Caco-2 (cell line): ENCODE results near the gene ARHGAP9. TPM values are rescaled to one million over a fixed set of nuclear protein-coding genes. Genes with fewer than 3 reads are reported as not detected.
A peak's percentile ranks its signal among the peaks of the same experiment; 100 is the strongest.

Source experiments
- BruUV-seq: library from RNA; stranded (reverse); fragments of 400-500 nt; replicated peaks from 2 replicates; lab custom pipeline; 2021; lab: Mats Ljungman, UMichigan
- CTCF ChIA-PET: fragments of 300-600 bp; sonication (Branson Sonifier 250); formaldehyde crosslinking; loops from one replicate; lab custom pipeline; 2022; ENCODE audit warnings: antibody characterized with exemption; lab: Charles Lee
- POLR2A ChIA-PET: fragments of 300-600 bp; sonication (Branson Sonifier 250); formaldehyde crosslinking; loops from one replicate; lab custom pipeline; 2022; ENCODE audit warnings: antibody characterized with exemption; lab: Charles Lee
- DNase-seq, 2 experiments: peaks; one replicate each; pipeline versions ENCODE4 v3.0.0 to v3.0.0-alpha.2; 2020 to 2022
- H3K27me3 ChIP-seq: replicated peaks from 2 replicates; pipeline ENCODE4 v1.6.0; 2011; ENCODE audit warnings: low read length; ENCODE audit not compliant: control insufficient read depth, insufficient read depth
- H3K36me3 ChIP-seq: 2 replicates; pipeline ENCODE4 v1.5.1; 2011; ENCODE audit warnings: low read length; ENCODE audit not compliant: control insufficient read depth, insufficient read depth
- H3K4me1 ChIP-seq: fragments of 250-450 bp; sonication (Bioruptor Pico); 2 replicates; pipeline ENCODE4 v1.5.1; 2020; ENCODE audit warnings: mild to moderate bottlenecking
- H3K4me3 ChIP-seq: 2 replicates; pipeline ENCODE4 v1.5.1; 2011; ENCODE audit warnings: low read depth, mild to moderate bottlenecking, control low read depth, low read length
- H3K9me3 ChIP-seq: fragments of 250-450 bp; sonication (Bioruptor Pico); 2 replicates; pipeline ENCODE4 v1.5.1; 2020; ENCODE audit warnings: mild to moderate bottlenecking, moderate library complexity
- H3K27ac Mint-ChIP-seq: one replicate; pipeline ENCODE4 v1.8.0; 2022; ENCODE audit warnings: mixed read lengths; ENCODE audit not compliant: unreplicated experiment
- H3K27me3 Mint-ChIP-seq: one replicate; pipeline ENCODE4 v1.8.0; 2022; ENCODE audit warnings: mixed read lengths; ENCODE audit not compliant: insufficient read depth, unreplicated experiment
- H3K36me3 Mint-ChIP-seq: one replicate; pipeline ENCODE4 v1.8.0; 2022; ENCODE audit warnings: mild to moderate bottlenecking, mixed read lengths; ENCODE audit not compliant: insufficient read depth, unreplicated experiment
- H3K4me1 Mint-ChIP-seq: one replicate; pipeline ENCODE4 v1.8.0; 2022; ENCODE audit warnings: low read depth, mixed read lengths; ENCODE audit not compliant: unreplicated experiment
- H3K4me3 Mint-ChIP-seq: one replicate; pipeline ENCODE4 v1.8.0; 2022; ENCODE audit warnings: mild to moderate bottlenecking, moderate library complexity, mixed read lengths; ENCODE audit not compliant: unreplicated experiment
- H3K9me3 Mint-ChIP-seq: one replicate; pipeline ENCODE4 v1.8.0; 2022; ENCODE audit warnings: mixed read lengths; ENCODE audit not compliant: unreplicated experiment
- intact Hi-C: fragments of 100-400 bp; cut with micrococcal nuclease; formaldehyde crosslinking; loops from one replicate; pipeline ENCODE4 v1.10.0; 2022; ENCODE audit not compliant: unreplicated experiment
- total RNA-seq: library from RNA; stranded (reverse); gene quantifications from 2 replicates; pipeline ENCODE4 v1.2.3, GENCODE V29; 2022
- TF ChIP-seq, protein P1 (sequence below), 2 experiments: fragments of 200-600 bp in 1 of 2; IDR thresholded peaks; 1 replicate in 1 of 2; 2 replicates in 1 of 2; pipeline versions ENCODE4 v1.5.1 to v1.8.0; 2011 to 2022; ENCODE audit warnings: antibody characterized with exemption in 1 of 2, control low read depth in 1 of 2, inconsistent platforms in 1 of 2, low read depth in 1 of 2, low read length in 1 of 2, mild to moderate bottlenecking in 1 of 2, moderate library complexity in 1 of 2; ENCODE audit not compliant: insufficient read depth in 1 of 2, severe bottlenecking in 1 of 2, unreplicated experiment in 1 of 2

ARHGAP9 gene
- total RNA-seq, 1 experiment from 2014 or later = 0.75 TPM

DNA sequence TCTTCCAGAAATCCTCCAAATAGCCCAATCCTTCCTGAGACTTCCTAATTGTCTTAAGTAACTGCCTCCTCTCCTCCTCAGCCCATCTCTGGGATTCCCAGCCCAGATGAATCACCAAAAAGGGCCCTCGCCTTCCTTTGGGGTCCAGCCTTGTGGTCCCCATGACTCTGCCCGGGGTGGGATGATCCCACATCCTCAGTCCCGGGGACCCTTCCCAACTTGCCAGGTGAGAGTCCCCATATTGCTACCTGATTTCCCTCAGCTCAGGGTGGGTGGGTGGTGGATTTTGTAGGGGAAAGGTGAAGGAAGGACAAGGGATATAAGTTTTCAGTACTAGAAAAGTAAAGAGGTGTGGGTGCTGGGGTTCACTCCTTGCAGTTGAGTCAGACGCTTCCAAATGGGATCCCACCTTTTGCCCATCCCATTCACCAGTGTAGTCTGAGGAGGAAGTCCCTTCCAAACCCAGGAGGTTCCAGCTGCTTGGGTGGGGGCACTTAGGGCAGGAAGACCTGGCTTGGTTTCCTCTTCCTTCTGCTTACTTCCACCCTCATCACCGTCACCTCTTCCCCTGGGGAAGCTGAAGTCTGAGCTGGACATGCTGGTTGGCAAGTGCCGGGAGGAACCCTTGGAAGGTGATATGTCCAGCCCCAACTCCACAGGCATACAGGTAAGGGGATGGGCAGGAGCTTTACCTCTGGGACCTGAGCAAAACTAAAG, 14.5 kb downstream of the ARHGAP9 start:
- POLR2A ChIA-PET = interaction anchor here (0.6 kb wide), 1 partner anchor 66 kb away, joined by 7 read pairs; no protein-coding TSS in a partner anchor
- Histone ChIP-seq H3K9me3 (no peaks in the 10 kb centered on the region), H3K4me1 (peaks cover 10% of the 10 kb centered on the region), H3K36me3 (no peaks in the 10 kb centered on the region), H3K27me3 (no peaks in the 10 kb centered on the region; the same call in 1 of the 2 replicates), H3K4me3 (no peak overlapping the region)
- DNase-seq = no peak
- Mint-ChIP-seq H3K4me3 (no peak overlapping the region), H3K27me3 (peaks cover 25% of the 10 kb centered on the region), H3K36me3 (no peaks in the 10 kb centered on the region), H3K27ac (no peak overlapping the region), H3K9me3 (no peaks in the 10 kb centered on the region), H3K4me1 (peaks cover 5% of the 10 kb centered on the region)
- BruUV-seq = no TSS peak
- TF ChIP-seq, protein P1, sequence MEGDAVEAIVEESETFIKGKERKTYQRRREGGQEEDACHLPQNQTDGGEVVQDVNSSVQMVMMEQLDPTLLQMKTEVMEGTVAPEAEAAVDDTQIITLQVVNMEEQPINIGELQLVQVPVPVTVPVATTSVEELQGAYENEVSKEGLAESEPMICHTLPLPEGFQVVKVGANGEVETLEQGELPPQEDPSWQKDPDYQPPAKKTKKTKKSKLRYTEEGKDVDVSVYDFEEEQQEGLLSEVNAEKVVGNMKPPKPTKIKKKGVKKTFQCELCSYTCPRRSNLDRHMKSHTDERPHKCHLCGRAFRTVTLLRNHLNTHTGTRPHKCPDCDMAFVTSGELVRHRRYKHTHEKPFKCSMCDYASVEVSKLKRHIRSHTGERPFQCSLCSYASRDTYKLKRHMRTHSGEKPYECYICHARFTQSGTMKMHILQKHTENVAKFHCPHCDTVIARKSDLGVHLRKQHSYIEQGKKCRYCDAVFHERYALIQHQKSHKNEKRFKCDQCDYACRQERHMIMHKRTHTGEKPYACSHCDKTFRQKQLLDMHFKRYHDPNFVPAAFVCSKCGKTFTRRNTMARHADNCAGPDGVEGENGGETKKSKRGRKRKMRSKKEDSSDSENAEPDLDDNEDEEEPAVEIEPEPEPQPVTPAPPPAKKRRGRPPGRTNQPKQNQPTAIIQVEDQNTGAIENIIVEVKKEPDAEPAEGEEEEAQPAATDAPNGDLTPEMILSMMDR (IDR thresholded peaks at IDR 0.05; ENCODE audit: insufficient read depth in 1 of 2, low read depth in 1 of 2, low read length in 1 of 2, severe bottlenecking in 1 of 2, unreplicated experiment in 1 of 2) = no peak
- intact Hi-C loops = no loop called here
- CTCF ChIA-PET = no interaction called here

DNA sequence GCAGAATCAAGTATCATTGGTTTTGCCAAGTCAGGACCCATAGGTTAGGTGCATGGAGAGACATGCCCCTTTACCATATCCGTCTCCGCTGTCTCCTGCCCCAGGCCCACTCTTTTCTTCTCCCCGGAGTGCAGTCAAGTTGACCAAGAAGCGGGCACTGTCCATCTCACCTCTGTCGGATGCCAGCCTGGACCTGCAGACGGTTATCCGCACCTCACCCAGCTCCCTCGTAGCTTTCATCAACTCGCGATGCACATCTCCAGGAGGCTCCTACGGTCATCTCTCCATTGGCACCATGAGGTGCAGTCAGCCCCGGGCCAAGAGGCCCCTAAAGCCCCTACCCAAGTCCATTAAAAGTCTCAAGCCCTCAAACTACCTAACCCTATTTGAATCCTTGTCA, 15.1 kb downstream of the ARHGAP9 start:
- Histone ChIP-seq H3K27me3 (no peaks in the 10 kb centered on the region; the same call in 1 of the 2 replicates), H3K9me3 (no peaks in the 10 kb centered on the region), H3K36me3 (no peaks in the 10 kb centered on the region), H3K4me3 (no peak overlapping the region), H3K4me1 (peaks cover 10% of the 10 kb centered on the region)
- Mint-ChIP-seq H3K27ac (no peak overlapping the region), H3K4me3 (no peak overlapping the region), H3K36me3 (no peaks in the 10 kb centered on the region), H3K9me3 (no peaks in the 10 kb centered on the region), H3K4me1 (peaks cover 7% of the 10 kb centered on the region), H3K27me3 (peaks cover 25% of the 10 kb centered on the region)
- intact Hi-C loops = no loop called here
- no TSS peak for BruUV-seq
- no peak for DNase-seq
- TF ChIP-seq, protein P1 (IDR thresholded peaks at IDR 0.05; ENCODE audit: insufficient read depth in 1 of 2, low read depth in 1 of 2, low read length in 1 of 2, severe bottlenecking in 1 of 2, unreplicated experiment in 1 of 2) = no peak
- CTCF ChIA-PET = no interaction called here
- POLR2A ChIA-PET = interaction anchor here (0.6 kb wide), 1 partner anchor 65 kb away, joined by 7 read pairs; no protein-coding TSS in a partner anchor

DNA sequence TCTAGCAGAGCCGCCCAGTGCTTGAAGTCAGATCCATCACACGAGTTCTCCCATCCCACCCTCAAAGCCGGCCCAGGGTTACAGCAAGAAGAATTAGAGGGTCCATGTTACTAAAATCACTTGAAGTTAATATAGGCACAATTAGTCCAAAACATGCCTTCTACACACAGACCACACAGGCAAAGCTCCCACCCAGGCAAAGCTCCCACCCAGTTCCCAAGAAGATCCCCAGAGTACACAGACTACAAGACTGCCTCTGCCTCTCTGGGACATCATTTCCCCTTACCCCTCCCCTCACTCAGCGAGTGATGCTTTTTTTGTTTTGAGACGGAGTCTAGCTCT, 16.8 kb downstream of the ARHGAP9 start:
- TF ChIP-seq, protein P1 (IDR thresholded peaks at IDR 0.05; ENCODE audit: insufficient read depth in 1 of 2, low read depth in 1 of 2, low read length in 1 of 2, severe bottlenecking in 1 of 2, unreplicated experiment in 1 of 2) = no peak
- Mint-ChIP-seq H3K4me1 (peaks cover 14% of the 10 kb centered on the region), H3K27ac (peak overlapping the region; percentile 49), H3K4me3 (peak overlapping the region; percentile 81), H3K9me3 (no peaks in the 10 kb centered on the region), H3K27me3 (peaks cover 21% of the 10 kb centered on the region), H3K36me3 (no peaks in the 10 kb centered on the region)
- POLR2A ChIA-PET = no interaction called here
- Histone ChIP-seq H3K4me1 (peaks cover 10% of the 10 kb centered on the region), H3K36me3 (no peaks in the 10 kb centered on the region), H3K4me3 (no peak overlapping the region), H3K9me3 (no peaks in the 10 kb centered on the region), H3K27me3 (no peaks in the 10 kb centered on the region)
- no TSS peak for BruUV-seq
- CTCF ChIA-PET = interaction anchor here (1.0 to 1.2 kb wide), 2 partner anchors 234 to 249 kb away, joined by 3 to 5 read pairs; no protein-coding TSS in a partner anchor
- DNase-seq = no peak
- intact Hi-C loops = loop anchor here (1.0 kb wide), 1 partner anchor 250 kb away; no protein-coding TSS in a partner anchor
